H1 (cell line): ENCODE results near the gene MADD. TPM values are rescaled to one million over a fixed set of nuclear protein-coding genes. Genes with fewer than 3 reads are reported as not detected.

ENCODE experiments used
- CTCF ChIA-PET: fragments of 300-600 bp; sonication (Branson Sonifier 250); formaldehyde crosslinking; loops from one replicate; lab custom pipeline; 2021; ENCODE audit not compliant: partially characterized antibody; lab: Charles Lee
- POLR2A ChIA-PET: fragments of 300-600 bp; sonication (Branson Sonifier 250); formaldehyde crosslinking; loops from one replicate; lab custom pipeline; 2021; ENCODE audit warnings: inconsistent platforms; ENCODE audit not compliant: partially characterized antibody; lab: Charles Lee
- DNase-seq, 2 experiments: peaks; one replicate each; pipeline versions ENCODE4 v3.0.0 to v3.0.0-alpha.2; 2010 to 2022; ENCODE audit warnings: low spot score in 2 of 2, low read depth in 1 of 2, mixed read lengths in 1 of 2
- FAIRE-seq: peaks from 2 replicates; lab custom pipeline; 2011; peaks lifted over from hg19 to GRCh38; lab: Jason Lieb, UNC
- H2AFZ ChIP-seq: 2 replicates; pipeline ENCODE4 v1.8.1; 2012; ENCODE audit warnings: low read length, inconsistent platforms
- H2AK5ac ChIP-seq: 2 replicates; pipeline ENCODE4 v1.6.1; 2013; ENCODE audit warnings: low read depth, low read length
- H2BK120ac ChIP-seq: replicated peaks from 2 replicates; pipeline ENCODE3; 2013; ENCODE audit warnings: low read depth, low read length, inconsistent platforms
- H2BK12ac ChIP-seq: 2 replicates; pipeline ENCODE4 v1.6.1; 2013; ENCODE audit warnings: low read depth, low read length
- H2BK15ac ChIP-seq: 2 replicates; pipeline ENCODE4 v1.6.1; 2013; ENCODE audit warnings: low read length
- H2BK20ac ChIP-seq: 2 replicates; pipeline ENCODE4 v1.6.1; 2013; ENCODE audit warnings: low read length
- H2BK5ac ChIP-seq: 2 replicates; pipeline ENCODE4 v1.6.1; 2013; ENCODE audit warnings: low read depth, low read length
- H3K14ac ChIP-seq: 2 replicates; pipeline ENCODE4 v1.6.1; 2013; ENCODE audit warnings: inconsistent platforms; ENCODE audit not compliant: insufficient read length
- H3K18ac ChIP-seq: 2 replicates; pipeline ENCODE4 v1.6.1; 2013; ENCODE audit warnings: low read length; ENCODE audit errors: extremely low read depth
- H3K23ac ChIP-seq: 2 replicates; pipeline ENCODE4 v1.6.1; 2013; ENCODE audit warnings: inconsistent platforms; ENCODE audit not compliant: insufficient read length
- H3K23me2 ChIP-seq: 2 replicates; pipeline ENCODE4 v1.6.1; 2013; ENCODE audit warnings: low read depth, low read length
- H3K27ac ChIP-seq: 2 replicates; pipeline ENCODE4 v1.6.1; 2011; ENCODE audit warnings: low read depth, low read length, inconsistent platforms
- H3K27me3 ChIP-seq, 4 experiments: replicated peaks in 1 of 4; 1 replicate in 1 of 4; 2 replicates in 3 of 4; pipeline versions ENCODE4 v1.6.1 to v1.8.1; 2011 to 2013; ENCODE audit warnings: low read length in 3 of 4, mild to moderate bottlenecking in 3 of 4, inconsistent platforms in 2 of 4, mixed read lengths in 2 of 4, moderate library complexity in 1 of 4; ENCODE audit not compliant: control insufficient read depth in 3 of 4, insufficient read depth in 3 of 4; ENCODE audit errors: extremely low read depth in 1 of 4
- H3K36me3 ChIP-seq, 4 experiments: 2 replicates each; pipeline versions ENCODE4 v1.6.1 to v1.8.1; 2011 to 2013; ENCODE audit warnings: mild to moderate bottlenecking in 4 of 4, low read length in 3 of 4, moderate library complexity in 2 of 4, control low read depth in 1 of 4, inconsistent platforms in 1 of 4; ENCODE audit not compliant: insufficient read depth in 4 of 4, control insufficient read depth in 2 of 4
- H3K4ac ChIP-seq: replicated peaks from 2 replicates; pipeline ENCODE3; 2013; ENCODE audit warnings: low read length, low read depth, mixed read lengths, inconsistent platforms; ENCODE audit not compliant: insufficient read length
- H3K4me1 ChIP-seq, 4 experiments: replicated peaks in 1 of 4; 1 replicate in 1 of 4; 2 replicates in 3 of 4; pipeline versions ENCODE4 v1.6.1 to v1.8.1; 2011 to 2013; ENCODE audit warnings: low read length in 3 of 4, inconsistent platforms in 2 of 4, mixed read lengths in 1 of 4; ENCODE audit not compliant: insufficient read depth in 4 of 4, control insufficient read depth in 3 of 4
- H3K4me2 ChIP-seq, 2 experiments: 2 replicates each; pipeline versions ENCODE4 v1.6.1 to v1.8.1; 2011 to 2013; ENCODE audit warnings: low read depth in 2 of 2, low read length in 2 of 2, control low read depth in 1 of 2, inconsistent platforms in 1 of 2, mild to moderate bottlenecking in 1 of 2; ENCODE audit not compliant: insufficient read depth in 1 of 2
- H3K4me3 ChIP-seq, 4 experiments: fragments of 200-600, 300-600 bp in 1 of 4; sonication (generic), shearing (Covaris generic), sonication (Bioruptor Twin) in 1 of 4; 2 replicates each; pipeline versions ENCODE4 v1.5.1 to v1.8.1; 2011 to 2016; ENCODE audit warnings: low read length in 4 of 4, low read depth in 3 of 4, control low read depth in 2 of 4, inconsistent platforms in 2 of 4, mild to moderate bottlenecking in 2 of 4, mixed read lengths in 1 of 4, moderate library complexity in 1 of 4; ENCODE audit not compliant: insufficient read depth in 2 of 4; ENCODE audit errors: extremely low read depth in 1 of 4
- H3K56ac ChIP-seq: replicated peaks from 2 replicates; pipeline ENCODE3; 2013; ENCODE audit warnings: low read depth, mild to moderate bottlenecking, mixed read lengths, low read length, inconsistent platforms; ENCODE audit not compliant: insufficient read length
- H3K79me1 ChIP-seq: 2 replicates; pipeline ENCODE4 v1.6.1; 2013; ENCODE audit warnings: low read depth, low read length, control low read depth
- H3K79me2 ChIP-seq, 2 experiments: 2 replicates each; pipeline versions ENCODE4 v1.6.1 to v1.8.1; 2012 to 2013; ENCODE audit warnings: low read length in 2 of 2, mild to moderate bottlenecking in 2 of 2, inconsistent platforms in 1 of 2; ENCODE audit not compliant: insufficient read depth in 2 of 2, control insufficient read depth in 1 of 2
- H3K9ac ChIP-seq, 4 experiments: replicated peaks in 1 of 4; 1 replicate in 1 of 4; 2 replicates in 3 of 4; pipeline versions ENCODE4 v1.6.1 to v1.8.1; 2011 to 2013; ENCODE audit warnings: low read depth in 3 of 4, low read length in 3 of 4, control low read depth in 2 of 4, mild to moderate bottlenecking in 2 of 4, moderate library complexity in 2 of 4, inconsistent platforms in 1 of 4; ENCODE audit errors: extremely low read depth in 1 of 4
- H3K9me3 ChIP-seq, 2 experiments: 2 replicates each; pipeline versions ENCODE4 v1.6.1 to v1.8.1; 2012 to 2013; ENCODE audit warnings: mild to moderate bottlenecking in 2 of 2, moderate library complexity in 2 of 2, control low read depth in 1 of 2, inconsistent platforms in 1 of 2, low read depth in 1 of 2, low read length in 1 of 2, mixed read lengths in 1 of 2; ENCODE audit not compliant: insufficient read depth in 2 of 2
- H4K20me1 ChIP-seq, 2 experiments: replicated peaks in 1 of 2; 2 replicates each; pipeline versions ENCODE3 to v1.8.1; 2011 to 2013; ENCODE audit warnings: inconsistent platforms in 2 of 2, low read length in 2 of 2, mild to moderate bottlenecking in 1 of 2; ENCODE audit not compliant: insufficient read depth in 2 of 2, control insufficient read depth in 1 of 2
- H4K5ac ChIP-seq: 2 replicates; pipeline ENCODE4 v1.6.1; 2013; ENCODE audit warnings: low read length, low read depth, mixed read lengths, inconsistent platforms; ENCODE audit not compliant: insufficient read length
- H4K8ac ChIP-seq: 2 replicates; pipeline ENCODE4 v1.8.0; 2013; ENCODE audit warnings: mild to moderate bottlenecking, moderate library complexity, low read length, inconsistent platforms; ENCODE audit not compliant: insufficient read depth; ENCODE audit errors: extremely low read depth
- H4K91ac ChIP-seq: replicated peaks from 2 replicates; pipeline ENCODE3; 2013; ENCODE audit warnings: low read length, mixed read lengths, inconsistent platforms; ENCODE audit not compliant: insufficient read length
- RBBP5 ChIP-seq: IDR thresholded peaks from 2 replicates; pipeline ENCODE4 v1.7.1; 2012; ENCODE audit warnings: low read depth, mild to moderate bottlenecking, inconsistent platforms, low read length, moderate library complexity, borderline replicate concordance
- WGBS, 2 experiments: shearing (Covaris generic) in 1 of 2; methylation state at CpG; one replicate each; pipeline versions ENCODE4 v1.1.6 to v1.1.7; 2013 to 2015; ENCODE audit warnings: low lambda C conversion rate in 2 of 2, mixed read lengths in 2 of 2, inconsistent platforms in 1 of 2, low coverage in 1 of 2, missing lambda C conversion rate in 1 of 2; ENCODE audit not compliant: insufficient replicate concordance in 2 of 2, insufficient coverage in 1 of 2, insufficient read length in 1 of 2; ENCODE audit errors: extremely low coverage in 1 of 2, missing lambda C conversion rate in 1 of 2; 5-methylcytosine and 5-hydroxymethylcytosine counted together
- polyA plus RNA-seq, 7 experiments: library from polyadenylated mRNA; depleted of rRNA in 3 of 7; stranded (reverse) in 5 of 7; unstranded in 2 of 7; fragments of >200 nt in 5 of 7; fragments of 200-250 nt in 2 of 7; gene quantifications; 1 replicate in 5 of 7; 2 replicates in 1 of 7; 4 replicates in 1 of 7; pipeline versions ENCODE4 v1.2.1 to v1.2.3, GENCODE V29; 2011 to 2013; ENCODE audit warnings: missing spikeins in 2 of 7, mixed read lengths in 2 of 7
- total RNA-seq: library from RNA; stranded (reverse); fragmentation: NEBNext Ultra II Directional; extraction: Animal tissue kit (Norgen Biotek cat#: 25700); gene quantifications from 2 replicates; pipeline ENCODE4 v1.2.1, GENCODE V29; 2021

The MADD gene
- total and polyA plus RNA-seq, 2 of the 8 experiments (the other 6 are each of a cell fraction or from before 2014, with no cell fraction given), result 32.5 to 45.4 TPM

DNA sequence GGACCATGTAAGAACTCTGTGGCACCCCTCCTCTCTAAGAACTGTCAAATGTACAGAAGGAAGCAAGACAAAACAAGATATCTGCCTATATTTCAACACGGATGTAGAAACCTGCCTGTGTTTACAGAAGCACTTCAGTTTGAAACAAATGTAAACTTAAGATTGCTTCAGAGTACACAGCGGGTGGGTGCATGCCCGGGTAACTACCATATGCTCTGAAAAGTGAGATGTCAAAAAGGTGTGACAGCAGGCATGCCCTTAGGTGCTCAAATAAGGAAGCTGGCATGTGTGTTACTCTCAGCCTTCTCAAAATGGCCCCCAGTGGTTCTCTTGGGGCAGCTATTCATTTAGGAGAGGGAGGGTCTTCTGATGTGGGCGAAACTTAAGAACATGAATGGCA lies 26.5 kb upstream of the MADD start:
- no peak overlapping the region for H2BK120ac ChIP-seq
- no peak overlapping the region for H2BK5ac ChIP-seq
- no peak overlapping the region for H3K18ac ChIP-seq
- no peak overlapping the region for H3K56ac ChIP-seq
- H4K91ac ChIP-seq, result no peak overlapping the region
- no peak overlapping the region for H3K4ac ChIP-seq
- no peak overlapping the region for H2BK12ac ChIP-seq
- H3K9ac ChIP-seq, result no peak overlapping the region
- H3K4me2 ChIP-seq, result no peak overlapping the region
- no peaks in the 10 kb centered on the region for H3K79me1 ChIP-seq
- DNase-seq (no peak), FAIRE-seq (no peak)
- POLR2A ChIA-PET, result interaction anchor here (2.4 to 11.4 kb wide), 5 partner anchors 9 to 59 kb away, joined by 8 to 138 read pairs (median 12); partner anchors contain the start of gene DDB2
- no peak overlapping the region for H3K27ac ChIP-seq
- peaks cover 6% of the 10 kb centered on the region; the same call in 1 of the 2 replicates for H3K23me2 ChIP-seq
- H4K5ac ChIP-seq, result no peak overlapping the region
- H3K23ac ChIP-seq, result no peak overlapping the region
- H3K79me2 ChIP-seq, result peaks cover 0 to 2% of the 10 kb centered on the region in 2 experiments; a peak in 1 of 4 replicates
- no peaks in the 10 kb centered on the region for H3K9me3 ChIP-seq
- no peak overlapping the region for H2AFZ ChIP-seq
- no peak overlapping the region for H3K14ac ChIP-seq
- peaks cover 18 to 46% (median 30%) of the 10 kb centered on the region in 4 experiments for H3K36me3 ChIP-seq
- WGBS, 2 experiments, result 93% methylated on average over 4 of the region's 4 CpGs; no CpG with 5 or more reads in 1 of the 2 experiments
- no peak overlapping the region for H4K8ac ChIP-seq
- H4K20me1 ChIP-seq, result peaks cover 0 to 8% of the 10 kb centered on the region in 2 experiments
- H3K27me3 ChIP-seq, result no peaks in the 10 kb centered on the region
- CTCF ChIA-PET, result interaction anchor here (0.7 to 10.9 kb wide), 4 partner anchors 8 to 106 kb away, joined by 3 to 127 read pairs (median 49); partner anchors contain the start of gene NR1H3
- H2BK15ac ChIP-seq, result no peak overlapping the region
- no peak overlapping the region for H2BK20ac ChIP-seq
- H3K4me3 ChIP-seq, result no peak overlapping the region
- no peak overlapping the region for H2AK5ac ChIP-seq
- H3K4me1 ChIP-seq, result peaks cover 0 to 3% (median 0%) of the 10 kb centered on the region in 4 experiments; a peak in 1 of 7 replicates
- no peak for TF ChIP-seq RBBP5
